T47D (cell line): ENCODE results near the gene ST6GAL1.

Source experiments
- DNase-seq, 2 experiments: peaks; one replicate each; pipeline versions ENCODE4 v3.0.0 to v3.0.0-alpha.2; 2011 to 2012; ENCODE audit warnings: low read depth in 1 of 2, low spot score in 1 of 2
- JUND ChIP-seq: IDR thresholded peaks from 2 replicates; pipeline ENCODE4 v1.6.1; 2012; ENCODE audit warnings: low read depth
- in situ Hi-C: cut with HindIII; loops from 2 replicates; pipeline ENCODE4 v1.10.0; 2016; ENCODE audit warnings: low sequenced_read_pairs, low pct_unique_long_range_greater_than_20kb

Gene ST6GAL1

GRCh38 chr3:187076297-187076696 is 146.0 kb downstream of the ST6GAL1 start:
- in situ Hi-C loops: no loop called here
- TF ChIP-seq JUND: no peak
- DNase-seq: no peak

- no peak for DNase-seq
- in situ Hi-C loops: no loop called here
- TF ChIP-seq JUND: no peak
Observed at GRCh38 chr3:187077085-187077484, 146.8 kb downstream of the ST6GAL1 start.

GRCh38 chr3:187077537-187077936 is 147.2 kb downstream of the ST6GAL1 start:
- DNase-seq: no peak
- in situ Hi-C loops: no loop called here
- no peak for TF ChIP-seq JUND

GRCh38 chr3:187079090-187080022 is 149.0 kb downstream of the ST6GAL1 start:
- no peak for DNase-seq
- TF ChIP-seq JUND: no peak
- in situ Hi-C loops: no loop called here

- no peak for TF ChIP-seq JUND
- in situ Hi-C loops: no loop called here
- DNase-seq: no peak
Observed at GRCh38 chr3:187080799-187081450, 150.6 kb downstream of the ST6GAL1 start.

GRCh38 chr3:187082758-187083375 is 152.5 kb downstream of the ST6GAL1 start:
- in situ Hi-C loops: no loop called here
- DNase-seq: no peak
- no peak for TF ChIP-seq JUND

- no peak for TF ChIP-seq JUND
- in situ Hi-C loops: no loop called here
- no peak for DNase-seq
Observed at GRCh38 chr3:187084126-187084525, 153.8 kb downstream of the ST6GAL1 start.

GRCh38 chr3:187084580-187084979 is 154.3 kb downstream of the ST6GAL1 start:
- in situ Hi-C loops: no loop called here
- TF ChIP-seq JUND: no peak
- DNase-seq: no peak

GRCh38 chr3:187085021-187085666 is 154.8 kb downstream of the ST6GAL1 start:
- in situ Hi-C loops: no loop called here
- DNase-seq: no peak
- TF ChIP-seq JUND: no peak

- in situ Hi-C loops: no loop called here
- no peak for TF ChIP-seq JUND
Observed at GRCh38 chr3:187085933-187086332, 155.6 kb downstream of the ST6GAL1 start.

GRCh38 chr3:187086831-187087230 is 156.5 kb downstream of the ST6GAL1 start:
- TF ChIP-seq JUND: no peak
- no peak for DNase-seq
- in situ Hi-C loops: no loop called here

More at GRCh38 chr3:187085933-187086332, 155.6 kb downstream of the ST6GAL1 start:
- DNase-seq: no peak

GRCh38 chr3:187088701-187089100 is 158.4 kb downstream of the ST6GAL1 start:
- TF ChIP-seq JUND: no peak
- in situ Hi-C loops: no loop called here
- DNase-seq: no peak
